ENCODE results near the gene CACNA2D4.

The CACNA2D4 gene

DNA sequence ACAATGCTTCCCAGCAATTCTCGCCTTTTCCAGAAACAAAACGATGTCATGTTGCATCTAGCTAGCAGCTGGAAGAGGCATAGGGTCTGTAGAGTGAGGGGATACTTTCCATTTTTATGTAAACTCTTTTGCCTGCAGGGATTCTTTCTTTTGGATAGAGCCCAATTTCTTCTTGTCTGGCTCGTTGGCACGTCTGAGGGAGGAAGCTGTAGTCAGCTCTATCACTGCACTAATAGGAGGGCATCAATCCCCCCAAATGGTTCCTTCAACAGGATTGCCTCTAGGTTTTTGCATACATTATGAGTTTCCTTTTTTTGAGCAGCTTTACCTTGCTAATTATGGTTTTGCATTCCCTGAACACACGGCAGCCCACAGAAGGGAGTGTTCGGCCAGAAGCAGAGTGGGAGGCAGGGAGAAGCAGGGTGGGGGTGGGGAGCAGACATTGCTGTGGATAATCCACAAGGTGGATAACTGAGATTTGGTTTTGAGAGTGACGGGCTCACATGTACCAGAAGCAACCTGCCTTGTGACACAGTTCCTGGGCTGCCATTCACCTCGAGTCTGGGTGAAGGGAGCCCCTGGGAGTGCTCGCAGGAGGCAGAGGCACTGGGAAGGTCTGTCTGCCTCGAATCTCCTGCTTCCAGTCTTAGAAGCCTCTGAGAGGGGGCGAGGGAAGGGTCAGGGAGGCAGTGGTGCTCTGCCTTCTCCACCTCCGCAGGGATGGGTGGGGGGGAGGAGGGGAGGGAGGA, 73.6 kb downstream of the CACNA2D4 start:
- no peak for DNase-seq (ENCODE audit: low read depth)

DNA sequence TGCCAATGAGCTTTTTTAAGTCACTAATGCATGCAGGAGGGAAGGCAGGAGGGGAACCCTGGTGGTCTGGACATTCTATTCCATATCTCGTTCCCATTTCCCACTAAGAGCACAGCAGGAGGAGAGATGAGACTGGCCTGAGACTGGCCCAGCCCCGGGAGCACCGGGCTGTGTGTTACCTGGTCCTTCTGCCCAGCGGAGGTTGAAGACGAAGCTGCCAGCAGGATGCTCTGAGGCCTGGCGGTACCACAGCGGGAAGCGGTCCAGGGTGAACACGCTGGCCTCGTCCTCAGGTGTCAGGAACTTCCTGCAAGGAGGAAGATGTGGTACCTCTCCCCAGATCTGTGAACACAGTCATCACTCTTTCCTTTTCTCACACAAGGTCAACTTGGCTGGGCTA, 74.2 kb downstream of the CACNA2D4 start:
- no peak for DNase-seq (ENCODE audit: low read depth)

DNA sequence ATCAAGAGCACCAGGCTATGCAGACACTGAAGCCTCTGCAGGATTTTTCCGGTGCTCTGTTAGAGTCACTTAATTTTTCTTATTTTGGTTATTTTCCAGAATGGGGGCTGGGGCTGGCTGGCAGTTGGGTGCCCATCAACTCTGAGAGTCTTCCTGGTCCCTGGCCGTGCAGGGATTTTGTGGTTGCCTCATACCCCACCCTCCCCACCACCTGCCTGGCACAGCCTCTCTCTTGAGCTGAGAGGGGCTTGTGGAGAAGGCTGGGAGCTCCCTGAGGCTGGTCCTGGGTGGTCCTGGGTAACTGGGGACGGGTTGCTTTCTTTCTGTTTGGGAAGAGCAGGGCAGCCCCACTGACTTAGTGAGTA, 74.8 kb downstream of the CACNA2D4 start:
- DNase-seq (ENCODE audit: low read depth): no peak

DNA sequence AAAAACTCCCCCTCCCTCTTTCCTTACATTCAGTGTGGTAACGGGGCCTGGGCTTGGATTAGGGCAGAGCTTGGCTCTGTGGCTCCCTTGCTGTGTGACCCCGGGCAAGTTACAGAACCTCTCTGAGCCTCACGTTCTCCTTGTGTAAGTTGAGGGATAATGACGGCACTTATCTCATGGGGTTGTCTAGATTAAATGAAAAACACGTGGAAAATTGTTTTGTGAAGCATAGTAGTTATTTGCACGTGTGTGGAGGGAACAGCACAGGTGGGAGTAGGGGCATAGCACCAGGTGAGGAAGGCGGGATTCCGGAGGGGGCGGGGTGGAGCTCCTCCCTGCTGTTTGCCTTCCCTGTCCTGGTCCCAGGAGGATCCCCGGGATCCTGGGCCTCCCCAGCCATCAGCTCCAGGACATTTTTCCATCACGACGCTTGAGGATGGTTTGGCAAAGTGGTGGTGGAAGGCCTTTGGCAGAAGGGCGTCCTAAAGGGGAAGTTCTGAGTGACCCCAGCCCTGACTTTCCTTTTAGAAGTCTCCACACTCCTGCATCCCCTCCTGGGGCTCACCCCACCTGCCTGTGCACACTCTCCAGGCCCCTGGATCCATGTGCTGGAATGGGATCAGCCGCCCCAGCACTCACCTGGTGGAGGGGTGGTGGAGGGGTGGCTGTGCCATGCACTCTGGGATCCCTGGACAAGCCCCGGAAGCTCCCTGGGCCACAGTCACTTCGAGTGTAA, 75.4 kb downstream of the CACNA2D4 start:
- DNase-seq (ENCODE audit: low read depth): no peak

GRCh38 chr12:1842183-1842904, 76.1 kb downstream of the CACNA2D4 start:
- no peak for DNase-seq (ENCODE audit: low read depth)

DNA sequence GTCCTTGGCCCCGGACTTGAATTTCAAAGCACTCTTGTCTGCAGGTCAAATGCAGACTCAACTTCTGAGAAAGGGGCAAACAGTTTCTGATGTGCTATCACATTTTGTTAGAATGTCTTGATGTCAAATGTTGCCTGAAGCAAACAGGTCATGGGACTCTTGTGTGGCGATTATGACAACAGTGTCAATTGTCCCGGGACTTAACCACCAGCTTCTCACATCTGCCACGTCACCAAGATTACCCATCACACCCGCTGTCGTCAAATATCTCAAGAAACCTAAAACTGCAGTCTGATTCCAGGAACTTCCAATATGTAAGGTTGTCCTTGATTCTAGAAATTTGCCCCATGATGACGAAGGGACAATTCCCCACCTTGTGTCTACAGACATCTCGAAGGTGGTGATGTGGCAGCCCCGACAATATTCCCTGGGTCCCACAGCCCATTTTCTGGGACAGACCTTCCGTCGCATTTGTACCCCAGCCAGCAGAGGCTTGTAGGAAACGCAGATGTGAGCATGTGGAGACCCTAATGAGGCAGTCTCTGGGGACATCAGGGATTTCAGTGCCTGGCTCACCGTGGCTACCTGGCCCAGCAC, 76.8 kb downstream of the CACNA2D4 start:
- DNase-seq (ENCODE audit: low read depth): no peak

GRCh38 chr12:1840981-1841425, 77.4 kb downstream of the CACNA2D4 start:
- DNase-seq (ENCODE audit: low read depth): no peak

DNA sequence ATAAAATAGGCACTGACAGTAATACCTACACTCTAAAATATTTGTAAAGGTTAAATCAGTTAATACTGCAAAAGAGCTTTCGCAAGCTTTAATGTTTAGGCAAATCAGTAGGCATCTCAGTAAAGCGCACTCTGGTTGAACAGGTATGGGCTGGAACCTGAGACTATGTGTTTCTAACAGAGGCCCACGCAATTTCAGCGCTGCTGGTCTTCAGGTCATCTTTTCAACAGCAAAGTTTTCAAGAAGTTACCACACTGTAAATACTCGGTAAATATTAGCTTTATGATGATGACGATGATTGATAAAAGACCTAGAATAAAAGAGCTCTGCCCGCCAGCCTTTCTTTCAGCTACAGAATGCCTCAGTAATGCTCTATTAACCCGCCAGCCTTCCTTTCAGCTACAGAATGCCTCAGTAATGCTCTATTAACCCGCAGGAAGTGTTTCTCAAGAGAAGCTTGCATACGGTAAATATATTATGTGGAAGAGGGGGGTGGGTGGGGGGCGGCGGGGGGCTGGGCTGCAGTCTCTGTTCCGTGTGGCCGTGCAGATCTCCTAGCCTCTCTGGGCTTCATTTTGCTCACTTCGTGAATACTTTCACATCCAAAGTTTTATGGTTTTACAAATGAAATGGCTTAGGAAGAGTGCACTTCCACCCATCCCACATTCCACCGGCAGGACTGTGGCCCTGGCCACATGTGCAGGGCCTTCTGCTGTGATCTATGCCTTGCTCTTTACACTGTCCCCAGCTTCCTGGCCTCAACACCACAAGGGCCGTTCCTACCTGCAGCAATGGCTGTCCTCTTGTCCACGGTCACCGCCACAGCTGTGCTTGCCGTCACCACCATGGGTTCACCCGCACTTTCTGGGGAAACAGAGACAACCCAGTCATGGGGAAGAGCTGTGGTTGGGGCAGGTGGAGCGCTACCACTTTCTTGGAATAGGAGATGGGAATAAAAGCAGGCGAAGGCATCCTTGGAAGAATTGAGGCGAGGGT, 78.2 kb downstream of the CACNA2D4 start:
- DNase-seq (ENCODE audit: low read depth): no peak

GRCh38 chr12:1839464-1839863, 79.0 kb downstream of the CACNA2D4 start:
- no peak for DNase-seq (ENCODE audit: low read depth)

- no peak for DNase-seq (ENCODE audit: low read depth)
These were observed 79.5 kb downstream of the CACNA2D4 start for GRCh38 chr12:1838994-1839365.

DNA sequence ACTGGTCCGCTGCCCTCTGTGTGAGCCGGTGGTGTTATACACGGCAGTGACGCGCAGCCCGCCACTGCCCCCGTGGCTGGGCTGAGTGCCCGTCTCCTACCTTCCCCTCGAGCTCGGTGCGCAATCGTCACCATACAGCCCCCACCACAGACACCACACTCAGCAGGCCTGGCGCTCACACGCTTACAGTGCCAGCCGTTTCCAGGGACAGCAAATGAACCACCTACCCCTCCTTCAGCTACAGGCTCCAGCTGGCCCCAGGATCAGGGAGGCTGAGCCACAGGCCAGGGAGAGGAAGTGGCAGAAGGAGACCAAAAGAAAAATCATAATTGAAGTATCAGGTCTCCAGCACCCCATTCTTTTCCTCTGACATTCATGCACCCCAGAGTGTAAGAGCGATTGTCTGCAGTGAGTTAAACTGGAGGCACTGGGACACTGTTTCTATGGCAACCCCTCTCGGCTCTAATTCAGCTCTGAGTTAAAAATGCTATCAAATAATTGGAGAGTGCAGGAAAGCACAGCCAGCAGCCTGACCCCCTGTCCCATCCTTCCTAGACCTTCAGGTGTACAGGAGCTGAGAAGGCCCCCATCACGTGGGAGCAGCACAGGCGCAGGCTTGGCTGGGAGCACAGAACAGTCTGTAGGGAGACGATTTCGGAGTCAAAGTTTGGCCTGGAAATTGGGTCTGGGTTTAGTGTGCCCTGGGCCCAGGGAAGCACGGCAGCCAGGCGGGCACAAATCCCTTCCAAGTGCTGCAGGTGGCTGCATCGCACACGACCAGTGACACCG, 80.1 kb downstream of the CACNA2D4 start:
- DNase-seq (ENCODE audit: low read depth): no peak

GRCh38 chr12:1837541-1838204, 80.8 kb downstream of the CACNA2D4 start:
- DNase-seq (ENCODE audit: low read depth): no peak

- DNase-seq (ENCODE audit: low read depth): no peak
These were observed 81.5 kb downstream of the CACNA2D4 start for GRCh38 chr12:1836854-1837421.

GRCh38 chr12:1836241-1836803, 82.1 kb downstream of the CACNA2D4 start:
- no peak for DNase-seq (ENCODE audit: low read depth)

DNA sequence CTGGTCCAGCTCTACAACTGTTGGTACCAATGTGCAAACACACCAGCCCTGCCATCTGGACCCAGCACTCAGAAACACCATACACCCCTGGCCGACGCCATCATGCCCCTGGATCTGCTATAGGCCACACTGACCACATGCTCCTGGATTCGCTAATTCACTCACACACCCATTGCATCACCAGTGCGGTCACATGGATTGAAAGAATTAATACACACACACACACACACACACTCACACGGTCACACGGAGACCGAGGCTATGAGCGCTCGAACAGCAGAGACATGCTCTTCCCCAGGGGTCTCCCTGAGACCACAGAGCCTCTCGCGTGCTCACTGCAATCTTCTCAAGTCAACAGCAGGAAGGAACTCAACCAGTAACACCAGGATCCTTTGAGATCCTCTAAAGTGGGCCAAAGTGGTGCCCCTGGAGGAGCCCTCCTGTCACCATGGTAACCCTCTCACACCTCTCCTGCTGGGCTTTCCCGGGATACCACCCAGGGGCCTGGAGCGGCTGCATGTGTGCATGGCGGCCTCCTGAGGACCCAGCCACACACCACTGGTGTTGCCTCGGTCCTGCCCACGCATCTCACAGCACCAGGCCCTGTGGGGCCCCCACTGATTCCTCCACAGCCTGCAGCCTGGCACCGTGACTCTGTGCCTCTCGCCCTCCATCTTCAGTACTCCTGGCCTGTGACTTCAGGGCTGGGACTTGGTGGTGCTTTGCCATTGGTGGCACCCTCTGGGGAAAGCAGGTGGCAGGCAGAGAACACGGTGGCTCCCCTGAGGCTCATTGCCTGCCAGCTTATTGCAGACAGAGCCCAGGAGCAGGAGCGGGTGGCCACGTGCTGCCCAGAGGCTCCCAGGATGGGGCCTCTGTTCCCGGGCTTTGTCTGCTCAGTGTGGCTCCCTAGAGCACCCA, 83.0 kb downstream of the CACNA2D4 start:
- DNase-seq (ENCODE audit: low read depth): no peak

DNA sequence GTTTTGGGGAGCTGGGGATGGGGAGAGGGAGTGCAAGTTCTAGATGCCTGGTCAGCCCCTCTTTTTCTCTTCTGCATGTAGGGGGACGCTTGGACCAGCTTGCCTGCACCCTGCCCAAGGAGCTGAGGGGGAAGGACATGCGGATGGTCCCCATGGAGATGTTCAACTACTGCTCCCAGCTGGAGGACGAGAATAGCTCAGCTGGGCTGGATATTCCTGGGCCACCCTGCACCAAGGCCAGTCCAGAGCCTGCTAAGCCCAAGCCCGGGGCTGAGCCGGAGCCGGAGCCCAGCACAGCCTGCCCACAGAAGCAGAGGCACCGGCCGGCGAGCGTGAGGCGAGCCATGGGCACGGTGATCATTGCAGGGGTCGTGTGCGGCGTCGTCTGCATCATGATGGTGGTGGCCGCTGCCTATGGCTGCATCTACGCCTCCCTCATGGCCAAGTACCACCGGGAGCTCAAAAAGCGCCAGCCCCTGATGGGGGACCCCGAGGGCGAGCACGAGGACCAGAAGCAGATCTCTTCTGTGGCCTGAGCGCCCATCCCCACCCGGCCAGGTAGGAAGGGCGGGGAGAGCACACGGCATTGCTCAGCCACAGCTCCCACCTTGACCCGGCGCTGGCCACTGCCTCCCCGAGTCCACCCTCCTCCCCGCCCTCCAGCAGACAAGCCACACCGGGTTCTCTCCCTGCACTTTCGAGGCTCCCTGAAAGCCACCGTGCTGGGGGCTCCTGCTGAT, 84.1 kb downstream of the CACNA2D4 start:
- no peak for DNase-seq (ENCODE audit: low read depth)

GRCh38 chr12:1833596-1834028, 84.8 kb downstream of the CACNA2D4 start:
- no peak for DNase-seq (ENCODE audit: low read depth)
